Activated naive CD4-positive, alpha-beta T cell treated with anti-CD3 and anti-CD28 coated beads, Interleukin-2, amount 50 U/mL, for 16 hours (primary cell): ENCODE measurements around the gene PIAS1.
"Not testable (repeated sequence)": the region's sequence is repeated elsewhere in the genome, so short reads cannot be mapped to it uniquely, and the experiment has no call there.

Source experiments
- DNase-seq: peaks from one replicate; pipeline ENCODE4 v3.0.0-alpha.2; 2020

Gene PIAS1

GRCh38 chr15:68187559-68187958 is 133.4 kb downstream of the PIAS1 start:
- no peak for DNase-seq

GRCh38 chr15:68188647-68189046 is 134.5 kb downstream of the PIAS1 start:
- no peak for DNase-seq

- DNase-seq = no peak
These were observed 135.9 kb downstream of the PIAS1 start for GRCh38 chr15:68190048-68190447.

- DNase-seq = no peak
These were observed 137.4 kb downstream of the PIAS1 start for GRCh38 chr15:68191555-68191954.

- no peak for DNase-seq
These were observed 138.0 kb downstream of the PIAS1 start for GRCh38 chr15:68192117-68192516.

GRCh38 chr15:68192804-68193486 is 138.8 kb downstream of the PIAS1 start:
- DNase-seq = no peak

- no peak for DNase-seq
These were observed 141.4 kb downstream of the PIAS1 start for GRCh38 chr15:68195336-68196112.

- DNase-seq = no peak
These were observed 142.5 kb downstream of the PIAS1 start for GRCh38 chr15:68196445-68197169.

GRCh38 chr15:68197170-68197492 is 143.0 kb downstream of the PIAS1 start:
- DNase-seq = no peak

GRCh38 chr15:68197661-68198437 is 143.7 kb downstream of the PIAS1 start:
- DNase-seq = no peak

GRCh38 chr15:68199340-68199739 is 145.2 kb downstream of the PIAS1 start:
- no peak for DNase-seq

- DNase-seq = no peak
These were observed 146.1 kb downstream of the PIAS1 start for GRCh38 chr15:68200016-68200861.

GRCh38 chr15:68201153-68201878 is 147.2 kb downstream of the PIAS1 start:
- no peak for DNase-seq

- DNase-seq = no peak
These were observed 147.8 kb downstream of the PIAS1 start for GRCh38 chr15:68201879-68202261.

GRCh38 chr15:68202994-68203393 is 148.9 kb downstream of the PIAS1 start:
- not testable (repeated sequence) for DNase-seq

- DNase-seq = no peak
These were observed 149.4 kb downstream of the PIAS1 start for GRCh38 chr15:68203486-68203885.

GRCh38 chr15:68203956-68204355 is 149.8 kb downstream of the PIAS1 start:
- no peak for DNase-seq

GRCh38 chr15:68204361-68204760 is 150.2 kb downstream of the PIAS1 start:
- DNase-seq = no peak

GRCh38 chr15:68204776-68205557 is 150.9 kb downstream of the PIAS1 start, which contains the start of gene CALML4:
CALML4 (minus strand) TSS chr15:68205332; CDS start chr15:68205247, 85 bp downstream.
- DNase-seq = no peak

GRCh38 chr15:68205558-68205944 is 151.4 kb downstream of the PIAS1 start:
- DNase-seq = no peak
